ENCODE data around the gene MKX. TPM values are rescaled to one million over a fixed set of nuclear protein-coding genes. Genes with fewer than 3 reads are reported as not detected.
"Not testable (repeated sequence)": the region's sequence is repeated elsewhere in the genome, so short reads cannot be mapped to it uniquely, and the experiment has no call there.

Gene MKX
- total RNA-seq, 4 donors from 2014 or later = 0.19 to 3.3 (median 1.4) TPM

GRCh38 chr10:27683226-27683625, 62.4 kb downstream of the MKX start:
- WGBS, 2 donors = 71 to 80% methylated on average over 6 of the region's 6 CpGs
- Histone ChIP-seq H3K27me3 (no peaks in the 10 kb centered on the region), H3K9me3 (no peaks in the 10 kb centered on the region), H3K4me3 (no peak overlapping the region), H3K27ac (no peak overlapping the region), H3K4me1 (peaks cover 0 to 8% (median 5%) of the 10 kb centered on the region in 3 donors), H3K36me3 (no peaks in the 10 kb centered on the region)
- no peak for TF ChIP-seq POLR2A (IDR thresholded peaks at IDR 0.05)
- no peak for TF ChIP-seq CTCF (IDR thresholded peaks at IDR 0.05)
- no peak for DNase-seq
- intact Hi-C loops (cut with DNase I) = no loop called here

DNA sequence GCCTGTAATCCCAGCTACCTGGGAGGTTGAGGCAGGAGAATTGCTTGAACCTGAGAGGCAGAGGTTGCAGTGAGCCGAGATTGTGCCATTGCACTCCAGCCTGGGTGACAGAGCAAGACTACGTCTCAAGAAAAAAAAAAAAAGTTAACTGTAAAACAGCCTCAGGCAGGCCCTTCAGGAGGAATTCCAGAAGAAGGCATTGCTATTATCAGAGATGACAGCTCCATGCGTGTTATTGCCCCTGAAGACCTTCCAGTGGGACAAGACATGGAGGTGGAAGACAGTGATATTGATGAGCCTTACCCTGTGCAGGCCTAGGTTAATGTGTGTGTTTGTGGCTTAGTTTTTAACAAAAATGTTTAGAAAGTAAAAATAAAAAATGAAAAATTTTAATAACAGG, 63.8 kb downstream of the MKX start:
- 79 to 81% methylated on average over 3 of the region's 3 CpGs for WGBS, 2 donors
- H3K27me3 ChIP-seq; intact Hi-C loops (cut with DNase I): not testable (repeated sequence)

GRCh38 chr10:27680691-27681605, 64.7 kb downstream of the MKX start:
- Histone ChIP-seq H3K36me3 (no peaks in the 10 kb centered on the region), H3K27ac (no peak overlapping the region), H3K4me3 (no peak overlapping the region), H3K27me3 (no peaks in the 10 kb centered on the region), H3K4me1 (peaks cover 0 to 8% (median 5%) of the 10 kb centered on the region in 3 donors), H3K9me3 (no peaks in the 10 kb centered on the region)
- TF ChIP-seq POLR2A (IDR thresholded peaks at IDR 0.05) (no peak), CTCF (IDR thresholded peaks at IDR 0.05) (no peak)
- DNase-seq = no peak
- WGBS, 2 donors = 80 to 84% methylated on average over 14 of the region's 14 CpGs
- intact Hi-C loops (cut with DNase I) = no loop called here

More for the DNA sequence above, 63.8 kb downstream of the MKX start:
- DNase-seq, H3K9me3 ChIP-seq, H3K36me3 ChIP-seq, H3K27ac ChIP-seq, H3K4me1 ChIP-seq, H3K4me3 ChIP-seq: not testable (repeated sequence)

DNA sequence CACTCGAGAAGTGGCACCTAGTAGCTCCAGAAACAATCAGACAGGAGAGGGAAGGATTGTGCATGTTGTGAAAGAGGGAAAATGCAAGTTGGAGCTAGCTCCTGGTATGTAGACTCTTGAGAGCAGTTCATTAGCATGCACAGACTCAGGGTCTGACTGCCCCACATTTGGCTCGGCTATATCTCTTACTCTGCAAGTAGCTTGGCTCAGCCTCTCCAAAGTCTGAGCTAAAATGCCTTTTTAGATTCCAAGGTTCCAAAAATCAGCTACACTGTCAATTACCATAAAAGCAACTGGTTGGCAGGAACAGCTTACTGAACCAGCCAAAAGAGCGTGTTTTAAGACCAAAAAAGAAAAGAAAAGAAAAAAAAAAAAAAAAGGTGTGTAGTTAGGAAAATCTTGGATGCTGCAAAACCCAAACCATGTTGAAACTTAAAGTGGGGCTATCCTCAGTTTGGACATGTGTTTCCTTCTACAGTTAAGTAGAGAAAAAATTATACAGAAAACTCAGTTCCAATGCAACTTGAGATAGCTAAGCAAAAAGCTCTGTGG, 65.5 kb downstream of the MKX start:
- Histone ChIP-seq H3K27me3 (no peaks in the 10 kb centered on the region), H3K9me3 (no peaks in the 10 kb centered on the region), H3K36me3 (no peaks in the 10 kb centered on the region), H3K27ac (no peak overlapping the region), H3K4me1 (peaks cover 0 to 8% (median 5%) of the 10 kb centered on the region in 3 donors), H3K4me3 (no peak overlapping the region)
- no peak for TF ChIP-seq CTCF (IDR thresholded peaks at IDR 0.05)
- TF ChIP-seq POLR2A (IDR thresholded peaks at IDR 0.05) = no peak
- WGBS, 2 donors = 27 to 48% methylated on average over 3 of the region's 3 CpGs
- DNase-seq = no peak
- intact Hi-C loops (cut with DNase I) = no loop called here

GRCh38 chr10:27679369-27679912, 66.2 kb downstream of the MKX start:
- Histone ChIP-seq H3K4me3 (no peak overlapping the region), H3K27ac (no peak overlapping the region), H3K4me1 (peaks cover 0 to 8% (median 5%) of the 10 kb centered on the region in 3 donors), H3K27me3 (no peaks in the 10 kb centered on the region), H3K36me3 (no peaks in the 10 kb centered on the region), H3K9me3 (no peaks in the 10 kb centered on the region)
- intact Hi-C loops (cut with DNase I) = no loop called here
- TF ChIP-seq POLR2A (IDR thresholded peaks at IDR 0.05) = no peak
- no peak for TF ChIP-seq CTCF (IDR thresholded peaks at IDR 0.05)
- no peak for DNase-seq
- 45 to 50% methylated on average over 5 of the region's 5 CpGs for WGBS, 2 donors
